EL (cell line): ENCODE measurements around the gene CLEC12A.
"Not testable (repeated sequence)": the region's sequence is repeated elsewhere in the genome, so short reads cannot be mapped to it uniquely, and the experiment has no call there.

Source experiments
- DNase-seq: peaks from one replicate; pipeline ENCODE4 v3.0.0-alpha.2; 2016

Gene CLEC12A

DNA sequence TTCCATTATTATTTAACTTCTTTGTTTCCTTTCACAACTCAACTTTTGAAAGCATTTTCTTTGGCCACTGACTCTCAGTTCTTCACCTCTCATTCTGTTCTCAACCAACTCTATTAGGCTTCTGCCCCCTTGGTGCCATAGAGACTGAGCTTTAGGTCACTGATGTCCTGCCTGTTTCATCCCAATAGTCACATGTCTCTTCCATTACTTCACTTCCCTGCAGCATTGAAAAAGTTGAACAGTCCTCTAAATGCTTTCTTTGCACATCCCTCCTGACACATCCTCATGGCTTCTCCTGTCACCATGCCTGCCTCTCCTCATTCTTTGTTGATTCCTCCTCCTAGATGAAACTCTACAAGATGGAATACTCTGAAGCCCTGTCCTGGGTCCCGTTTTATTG, 2.7 kb downstream of the CLEC12A start:
- DNase-seq = no peak

DNA sequence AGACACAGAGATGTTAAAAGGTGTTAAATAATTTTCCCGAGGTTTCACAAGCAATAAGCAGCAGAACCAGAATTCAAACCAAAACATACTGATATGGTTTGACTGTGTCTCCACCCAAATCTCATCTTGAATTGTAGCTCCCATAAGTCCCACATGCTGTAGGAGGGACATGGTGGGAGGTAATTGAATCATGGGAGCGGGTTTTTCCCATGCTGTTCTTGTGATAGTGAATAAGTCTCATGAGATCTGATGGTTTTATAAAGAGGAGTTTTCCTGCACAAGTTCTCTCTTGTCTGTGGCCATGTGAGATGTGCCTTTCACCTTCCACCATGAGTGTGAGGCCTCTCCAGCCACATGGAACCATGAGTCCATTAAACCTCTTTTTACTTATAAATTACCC, 3.5 kb downstream of the CLEC12A start:
- DNase-seq = not testable (repeated sequence)

DNA sequence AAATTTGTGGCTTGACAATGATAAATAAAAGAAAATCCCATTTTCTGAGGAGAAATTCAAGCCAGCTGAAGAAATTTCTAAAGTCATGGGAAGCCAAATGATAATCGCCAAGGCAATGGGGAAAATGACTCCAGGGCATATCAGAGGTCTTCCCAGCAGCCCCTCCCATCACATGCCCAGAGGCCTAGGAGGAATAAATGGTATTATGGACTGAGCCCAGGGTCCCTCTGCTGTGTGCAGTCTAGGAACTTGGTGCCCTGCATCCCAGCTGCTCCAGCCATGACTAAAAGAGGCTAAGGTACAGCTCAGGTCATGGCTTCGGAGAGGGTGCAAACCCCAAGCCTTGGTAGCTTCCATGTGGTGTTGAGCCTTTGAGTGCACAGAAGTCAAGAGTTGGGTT, 4.4 kb downstream of the CLEC12A start:
- DNase-seq = no peak

DNA sequence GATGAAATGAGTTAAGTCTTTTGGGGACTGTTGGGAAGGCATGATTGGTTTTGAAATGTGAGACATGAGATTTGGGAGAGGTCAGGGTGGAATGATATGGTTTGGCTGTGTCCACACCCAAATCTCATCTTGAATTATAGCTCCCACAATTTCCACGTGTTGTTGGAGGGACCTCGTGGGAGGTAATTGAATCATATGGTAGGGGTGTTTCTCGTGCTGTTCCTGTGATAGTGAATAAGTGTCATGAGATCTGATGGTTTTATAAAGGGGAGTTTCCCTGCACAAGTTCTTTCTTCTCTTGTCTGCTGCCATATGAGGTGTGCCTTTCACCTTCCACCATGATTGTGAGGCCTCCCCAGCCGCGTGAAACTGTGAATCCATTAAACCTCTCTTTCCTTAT, 5.4 kb downstream of the CLEC12A start:
- DNase-seq = not testable (repeated sequence)

DNA sequence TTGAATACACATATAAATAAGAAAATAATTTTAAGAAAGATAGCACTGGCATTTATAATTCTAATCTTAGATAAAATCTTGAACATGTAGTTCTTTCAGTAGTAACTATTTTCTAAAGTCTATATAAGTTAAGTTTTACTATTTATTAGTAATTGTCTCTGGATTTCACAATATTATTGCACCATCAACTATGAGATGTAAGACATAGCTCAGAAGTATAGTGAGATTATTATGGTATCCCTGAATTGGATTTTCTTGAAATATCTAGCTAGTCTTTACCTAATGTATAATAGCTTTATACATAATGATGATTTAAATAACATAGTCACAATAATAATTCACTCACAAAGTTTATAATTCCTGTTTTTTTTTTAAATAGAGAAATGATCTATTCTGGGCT, 6.7 kb downstream of the CLEC12A start:
- DNase-seq = no peak

DNA sequence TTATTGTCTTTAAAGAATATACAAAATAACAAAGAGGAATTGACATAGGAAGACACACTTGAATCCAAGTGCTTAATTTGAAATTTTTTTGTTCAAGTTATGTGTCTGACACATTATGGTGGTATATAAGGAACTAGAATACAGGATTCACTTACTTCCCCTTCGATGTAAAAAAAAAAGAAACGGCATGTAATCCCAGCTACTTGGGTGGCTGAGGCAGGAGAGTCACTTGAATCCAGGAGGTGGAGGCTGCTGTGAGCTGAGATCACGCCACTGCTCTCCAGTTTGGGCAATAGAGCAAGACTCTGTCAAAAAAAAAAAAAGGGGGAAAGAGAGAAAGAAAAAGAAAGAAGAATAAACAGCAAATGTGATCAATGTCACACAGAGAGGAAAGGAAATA, 8.9 kb downstream of the CLEC12A start:
- no peak for DNase-seq

DNA sequence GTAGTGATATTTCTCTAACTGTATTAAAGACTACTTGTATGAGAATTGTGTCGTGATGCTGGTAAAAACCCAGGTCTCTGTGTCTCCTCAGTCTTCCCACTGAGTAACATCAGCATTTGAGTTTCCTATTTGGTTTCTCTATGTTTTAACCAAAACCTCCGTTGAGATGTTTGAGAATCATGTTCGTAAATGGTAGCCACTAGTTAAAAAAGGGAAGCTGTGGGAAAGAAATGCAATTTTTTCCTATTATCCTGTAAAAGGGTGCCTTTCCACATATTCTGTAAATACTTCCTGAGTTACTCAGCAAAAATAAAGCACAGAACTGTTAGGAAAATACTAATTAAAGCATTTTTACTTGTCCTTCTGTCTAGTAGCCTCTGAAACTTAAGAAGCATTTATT, 20.7 kb downstream of the CLEC12A start:
- no peak for DNase-seq

DNA sequence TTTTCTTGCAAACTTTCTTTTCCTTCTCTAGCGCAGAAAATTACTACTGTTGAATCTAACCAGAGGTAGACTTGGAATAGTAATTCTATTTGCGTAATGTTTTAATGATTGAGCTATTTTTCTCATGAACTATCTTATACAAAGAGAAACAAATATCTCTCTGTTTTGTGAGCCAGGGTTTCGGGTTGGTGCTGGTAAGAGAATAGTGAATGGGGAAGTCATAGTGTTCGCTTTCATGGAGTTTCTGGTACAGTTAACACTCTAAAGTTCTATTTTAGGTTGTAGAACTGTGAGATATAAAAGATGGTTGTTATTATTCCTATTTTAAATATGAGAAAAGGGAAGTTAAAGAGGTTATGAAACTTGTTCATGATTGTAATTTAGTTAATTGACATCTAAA, 21.1 kb downstream of the CLEC12A start:
- DNase-seq = no peak

DNA sequence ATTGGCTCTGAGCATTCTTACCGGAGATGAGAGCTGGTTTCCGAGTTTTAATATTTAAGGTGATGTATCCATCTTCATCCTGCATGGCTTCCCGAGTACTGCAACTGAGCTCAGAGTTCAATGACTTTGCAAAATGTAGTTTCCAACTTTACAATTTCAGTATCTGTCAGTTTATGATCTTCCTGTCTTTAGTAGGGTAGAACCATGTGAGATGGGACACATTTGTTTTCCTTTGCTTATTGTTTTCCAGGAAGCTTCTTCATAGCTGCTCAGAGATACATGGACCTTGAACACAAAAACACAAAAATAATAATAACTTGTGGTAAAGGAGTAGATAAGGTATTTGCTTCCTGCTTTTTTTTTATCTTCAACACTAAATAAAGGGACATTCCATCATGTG, 27.8 kb downstream of the CLEC12A start, which contains the start of gene CLEC1B:
Gene CLEC1B, minus strand, starts transcription at position 106 of the 400 bp plus-strand sequence. Its CDS starts 21 bp downstream, at position 85.
- DNase-seq = no peak

DNA sequence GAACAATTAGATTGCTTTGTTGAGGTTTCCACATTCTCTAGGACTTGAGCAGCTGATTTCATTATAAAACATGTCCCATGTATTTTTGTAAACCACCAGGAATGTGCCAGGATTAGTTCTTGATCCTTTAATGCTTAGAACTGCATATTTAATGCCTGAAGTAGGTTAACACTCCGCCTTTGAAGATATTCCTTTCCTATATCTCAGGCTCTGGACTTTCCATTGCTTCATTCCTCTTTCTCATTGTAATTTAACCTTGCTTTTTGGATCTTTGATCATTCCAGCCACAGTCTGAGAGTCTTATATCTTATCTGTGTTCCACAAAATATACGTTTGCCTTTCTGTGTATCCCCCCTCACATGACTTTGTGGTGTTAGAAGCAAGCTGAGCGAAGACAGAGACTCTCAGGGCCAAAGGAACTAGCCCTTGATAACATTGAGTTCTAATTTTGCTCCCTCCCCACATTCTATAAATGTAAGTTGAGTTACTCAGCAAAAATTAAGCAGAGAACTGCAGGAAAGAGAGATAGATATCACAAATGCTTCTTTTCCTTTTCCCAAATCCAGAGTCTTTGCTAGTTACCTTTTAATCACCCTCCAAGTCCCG, 30.1 kb downstream of the CLEC12A start:
- DNase-seq = no peak

DNA sequence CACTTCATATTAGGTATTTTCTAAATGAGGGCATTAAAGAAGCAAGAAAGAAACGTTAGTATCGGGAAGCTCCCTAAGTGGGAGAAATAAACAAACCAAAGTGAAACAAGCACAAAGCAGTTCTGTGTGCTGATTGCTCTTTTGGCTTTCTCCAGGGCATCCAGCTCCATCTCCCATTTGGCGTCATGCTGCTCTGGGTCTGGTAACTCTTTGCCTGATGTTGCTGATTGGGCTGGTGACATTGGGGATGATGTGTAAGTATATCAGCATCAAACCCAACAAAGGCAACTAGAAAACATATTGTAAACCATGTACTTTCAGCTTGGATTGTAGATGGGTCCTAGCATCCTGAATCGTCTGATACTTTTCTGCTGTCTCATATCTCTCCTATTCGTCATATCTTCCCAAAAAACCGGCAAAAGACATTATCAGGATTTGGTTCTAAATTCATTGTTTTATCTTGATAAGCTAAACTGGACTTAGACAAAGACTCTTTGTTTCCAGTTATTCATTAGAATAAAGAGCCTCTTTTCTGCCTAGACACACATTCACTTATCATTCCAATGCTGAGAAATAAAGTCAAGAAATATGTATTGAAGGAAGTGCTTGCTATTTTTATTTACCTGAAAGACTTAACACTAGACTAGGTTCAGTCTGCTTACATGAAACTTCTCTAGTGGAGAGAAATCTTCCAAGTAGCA, 41.6 kb downstream of the CLEC12A start:
- no peak for DNase-seq

DNA sequence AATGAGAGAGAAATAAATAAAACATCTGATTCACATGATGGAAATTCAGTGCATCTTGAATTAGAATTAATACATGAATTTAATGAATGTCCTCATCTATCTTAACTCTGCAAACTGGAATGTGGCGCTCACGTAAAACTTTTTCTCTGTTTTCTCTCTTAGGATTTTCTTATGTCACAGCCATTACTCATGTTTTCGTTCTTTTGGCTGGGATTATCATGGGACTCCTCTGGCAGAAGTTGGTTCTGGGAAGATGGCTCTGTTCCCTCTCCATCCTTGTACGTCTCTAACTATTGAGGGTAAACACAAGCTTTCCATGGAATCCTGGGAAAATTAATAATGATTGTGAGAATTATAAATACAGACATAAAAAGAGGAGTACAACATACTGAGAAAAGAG, 44.2 kb downstream of the CLEC12A start:
- DNase-seq = no peak

DNA sequence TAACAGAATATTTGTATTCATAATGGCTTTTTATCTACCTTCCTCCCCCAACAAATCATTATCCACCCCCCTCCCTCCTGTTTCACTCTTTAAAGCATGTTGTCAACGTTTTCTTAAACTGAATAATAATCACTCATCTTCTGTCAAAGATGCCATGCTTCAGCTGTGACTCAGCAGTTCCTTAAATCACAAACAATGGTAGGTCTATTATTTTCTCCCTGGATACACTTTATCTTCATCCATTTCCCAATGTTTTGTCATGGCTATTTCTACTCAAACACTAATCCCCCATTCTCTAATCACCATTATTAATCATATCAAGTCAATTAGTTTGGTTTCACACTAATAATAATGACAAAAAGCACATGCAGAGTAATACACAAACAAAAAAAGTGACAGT, 45.7 kb downstream of the CLEC12A start:
- DNase-seq = peak; percentile 34

DNA sequence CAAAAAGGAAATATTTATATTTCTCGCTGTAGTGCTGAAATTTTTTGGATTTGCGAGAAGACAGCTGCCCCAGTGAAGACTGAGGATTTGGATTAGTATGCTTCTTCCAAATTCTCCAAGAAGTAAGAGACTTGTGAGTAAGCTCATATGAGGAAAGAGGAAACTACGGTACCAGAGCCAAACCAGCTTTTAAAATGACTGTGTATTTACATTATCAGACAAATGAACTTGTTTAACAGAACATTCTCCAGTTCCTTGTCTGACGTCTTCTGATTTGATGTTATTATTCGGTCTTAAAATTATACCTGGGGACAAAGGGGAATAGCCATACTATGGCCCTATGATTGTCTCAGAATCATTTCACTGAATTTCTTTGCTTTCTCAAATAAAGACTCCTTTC, 47.2 kb downstream of the CLEC12A start:
- DNase-seq = no peak

DNA sequence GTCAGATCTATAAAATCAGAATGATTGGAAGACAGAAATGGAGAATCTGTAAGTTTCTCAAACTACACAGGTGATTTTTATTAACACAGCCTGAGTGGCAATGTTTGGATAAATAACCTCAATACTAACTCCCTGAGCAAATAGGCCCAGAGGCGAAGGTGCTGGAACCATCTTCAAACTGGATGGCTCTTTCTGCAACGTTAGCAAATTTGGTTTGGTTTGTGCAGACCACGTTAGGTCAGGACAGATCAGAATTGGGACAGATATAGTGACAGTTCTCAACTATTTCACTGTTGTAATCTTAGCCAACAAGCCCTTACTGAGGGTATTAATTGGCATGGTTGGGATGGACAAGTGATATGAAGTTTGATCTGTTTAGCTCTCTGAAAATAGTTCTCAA, 50.1 kb downstream of the CLEC12A start:
- no peak for DNase-seq

DNA sequence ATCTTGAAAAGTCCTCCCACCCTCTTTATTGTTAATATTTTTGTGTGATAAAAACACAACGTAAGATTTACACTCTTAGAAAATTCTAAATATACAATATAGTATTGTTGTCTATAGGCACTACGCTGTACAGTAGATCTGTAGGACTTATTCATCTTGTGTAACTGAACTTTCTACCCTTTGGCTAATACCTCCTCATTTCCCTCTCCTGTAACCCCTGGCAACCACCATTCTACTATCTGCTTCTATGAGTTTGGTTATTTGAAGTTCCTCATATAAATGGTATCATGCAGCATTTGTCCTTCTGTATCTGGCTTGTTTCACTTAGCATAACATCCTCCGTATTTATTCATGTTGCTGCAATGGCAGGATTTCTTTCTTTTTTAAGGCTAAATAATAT, 54.0 kb downstream of the CLEC12A start:
- DNase-seq = no peak

DNA sequence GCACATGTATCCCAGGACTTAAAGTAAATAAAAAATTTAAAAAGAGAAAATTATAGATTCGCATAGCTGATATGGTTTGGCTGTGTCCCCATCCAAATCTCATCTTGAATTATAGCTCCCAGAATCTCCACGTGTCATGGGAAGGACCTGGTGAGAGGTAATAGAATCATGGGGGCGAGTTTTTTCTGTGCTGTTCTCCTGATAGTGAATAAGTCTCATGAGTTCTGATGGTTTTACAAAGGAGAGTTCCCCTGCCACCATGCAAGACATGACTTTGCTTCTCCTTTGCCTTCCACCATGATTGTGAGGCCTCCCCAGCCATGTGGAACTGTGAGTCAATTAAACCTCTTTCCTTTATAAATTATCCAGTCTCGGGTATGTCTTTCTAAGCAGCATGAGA, 55.5 kb downstream of the CLEC12A start:
- not testable (repeated sequence) for DNase-seq

DNA sequence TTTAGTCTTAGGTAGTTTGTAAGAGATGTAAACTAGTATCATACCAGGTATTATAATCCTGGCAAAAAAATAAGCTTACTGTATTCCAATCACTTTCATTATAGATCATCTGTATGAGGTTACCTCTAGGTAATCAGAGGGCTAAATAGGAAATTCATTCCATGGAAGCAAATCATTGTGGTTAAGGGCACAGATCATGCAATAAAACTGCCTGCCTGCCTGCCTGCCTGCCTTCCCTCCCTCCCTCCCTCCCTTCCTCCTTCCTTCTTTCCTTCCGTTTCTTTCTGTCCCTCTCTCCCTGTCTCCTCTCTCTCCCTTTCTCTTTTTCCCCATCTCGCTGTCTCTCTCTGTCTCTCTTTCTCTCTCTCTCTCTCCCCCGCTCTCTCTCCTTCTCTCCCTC, 56.1 kb downstream of the CLEC12A start:
- peak; percentile 67 for DNase-seq

DNA sequence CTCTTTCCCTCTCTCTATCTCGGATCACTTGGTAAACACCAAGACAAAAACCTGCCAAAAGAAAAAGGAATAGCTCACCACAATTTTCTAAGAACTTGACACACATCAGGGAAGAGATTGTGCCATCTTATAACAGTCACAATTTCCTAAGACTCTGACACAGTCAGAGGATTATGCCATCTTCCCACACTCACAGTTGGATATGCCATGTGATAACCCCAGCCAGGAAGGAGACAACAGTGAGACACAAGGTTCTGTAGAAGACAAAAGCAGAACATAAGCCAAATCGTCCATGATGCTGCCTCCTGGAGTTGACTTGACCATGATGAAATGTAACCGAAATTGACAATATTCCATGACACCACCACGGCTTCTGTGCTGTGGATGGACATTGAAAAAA, 56.5 kb downstream of the CLEC12A start:
- peak; percentile 51 for DNase-seq

DNA sequence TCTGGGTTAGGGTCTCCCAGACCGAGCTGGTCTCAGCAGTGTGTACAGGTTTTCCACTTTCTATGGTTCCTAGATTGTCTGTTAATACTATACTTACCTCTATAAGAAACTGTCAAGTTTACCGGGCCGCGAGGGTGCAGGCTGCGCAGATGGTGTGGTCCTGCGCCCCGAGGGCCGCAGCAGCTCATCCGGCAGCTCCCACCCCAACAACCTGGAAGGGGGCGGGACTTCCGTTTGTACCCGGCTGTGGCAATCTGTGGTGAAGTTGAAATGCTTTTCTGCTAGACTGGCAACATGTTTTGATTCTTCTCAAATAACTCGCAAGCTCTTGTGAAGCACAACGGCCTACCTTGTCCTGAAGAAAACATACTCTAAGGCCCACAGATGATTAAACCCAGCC, 59.2 kb downstream of the CLEC12A start, which contains the start of gene CLEC9A:
Gene CLEC9A, plus strand, starts transcription at position 237 of the 400 bp plus-strand sequence. CDS start 22,006 bp downstream, outside the sequence.
- DNase-seq = no peak

DNA sequence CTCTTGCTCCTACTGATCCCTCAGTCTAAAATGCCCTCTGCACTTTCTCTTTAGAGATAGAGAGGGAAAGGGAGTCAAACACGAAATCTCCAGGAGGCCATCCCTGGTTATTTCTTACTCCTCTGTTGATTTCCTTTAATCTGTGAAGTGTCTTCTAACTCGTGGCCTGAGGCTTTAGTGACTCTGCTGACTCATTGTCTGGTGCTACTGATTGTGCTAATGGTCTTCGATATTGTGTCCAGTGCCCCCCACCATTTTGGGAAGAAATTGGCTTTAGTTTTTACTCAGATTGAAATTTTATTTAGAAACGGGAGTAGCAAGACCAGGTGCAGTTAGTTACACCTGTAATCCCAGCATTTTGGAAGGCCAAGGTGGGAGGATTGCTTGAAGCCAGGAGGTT, 60.1 kb downstream of the CLEC12A start:
- peak; percentile 73 for DNase-seq

DNA sequence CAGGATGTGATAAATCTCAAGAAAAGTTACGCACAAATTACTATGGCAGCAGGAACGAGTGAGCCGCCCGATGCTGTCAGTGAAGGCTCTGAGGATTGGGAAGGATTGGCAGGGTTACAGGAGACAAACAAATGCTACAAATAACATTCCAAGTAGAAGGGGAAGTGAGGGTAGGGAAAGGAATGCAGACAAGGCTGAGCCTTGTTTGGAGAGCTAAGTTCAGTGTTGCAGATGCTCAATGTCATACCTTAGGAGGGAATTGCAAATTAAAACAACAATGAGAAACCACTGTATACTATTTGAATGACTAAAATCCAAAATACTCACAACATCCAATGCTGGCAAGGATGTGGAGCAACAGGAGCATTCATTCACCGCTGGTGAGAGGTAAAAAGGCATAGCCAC, 60.6 kb downstream of the CLEC12A start:
- DNase-seq = peak; percentile 94

DNA sequence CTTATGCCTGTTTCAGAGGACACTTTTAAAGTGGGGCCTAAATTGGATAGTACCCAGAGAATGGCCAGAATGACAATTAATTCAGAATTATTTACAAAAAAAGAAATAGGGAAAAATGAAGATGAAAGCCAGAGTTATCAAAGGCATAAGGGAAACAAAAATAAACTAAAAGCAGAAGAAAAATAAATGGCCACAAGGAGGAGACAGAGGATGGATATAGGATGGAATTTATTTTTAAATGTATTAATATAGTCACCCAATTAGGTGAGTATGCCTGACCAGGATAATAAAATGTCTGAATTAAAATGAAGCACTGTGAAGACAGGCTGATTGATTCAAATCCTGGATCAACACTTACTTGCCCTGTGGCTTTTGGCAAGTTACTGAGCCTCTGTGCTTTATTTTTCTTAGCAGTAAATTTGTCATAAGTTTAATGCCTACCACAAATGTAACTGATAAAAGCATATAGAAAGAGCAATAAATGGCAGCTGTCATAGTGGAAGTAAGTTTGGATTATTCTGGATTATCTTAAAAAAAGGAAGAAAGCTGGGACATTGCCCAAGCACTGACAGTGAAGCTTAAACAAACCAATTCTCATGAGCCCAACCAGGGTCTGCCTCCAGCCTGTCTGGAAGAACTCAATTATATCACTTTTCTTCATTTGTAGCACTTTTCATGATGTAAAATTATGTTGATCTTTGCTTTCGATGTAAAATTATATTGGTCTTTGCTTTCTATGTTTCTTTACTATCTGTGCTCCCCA, 62.8 kb downstream of the CLEC12A start:
- DNase-seq = peak; percentile 25
